HG02642 (cell line): Measurements from ENCODE around the gene INSYN1.
"Not testable (repeated sequence)": the region's sequence is repeated elsewhere in the genome, so short reads cannot be mapped to it uniquely, and the experiment has no call there.

Source experiments
- ATAC-seq: cut with Tn5 transposase; IDR thresholded peaks from one replicate; pipeline ENCODE4 v1.9.1; 2021; ENCODE audit warnings: mild to moderate bottlenecking; ENCODE audit not compliant: unreplicated experiment, poor library complexity

INSYN1 gene

DNA sequence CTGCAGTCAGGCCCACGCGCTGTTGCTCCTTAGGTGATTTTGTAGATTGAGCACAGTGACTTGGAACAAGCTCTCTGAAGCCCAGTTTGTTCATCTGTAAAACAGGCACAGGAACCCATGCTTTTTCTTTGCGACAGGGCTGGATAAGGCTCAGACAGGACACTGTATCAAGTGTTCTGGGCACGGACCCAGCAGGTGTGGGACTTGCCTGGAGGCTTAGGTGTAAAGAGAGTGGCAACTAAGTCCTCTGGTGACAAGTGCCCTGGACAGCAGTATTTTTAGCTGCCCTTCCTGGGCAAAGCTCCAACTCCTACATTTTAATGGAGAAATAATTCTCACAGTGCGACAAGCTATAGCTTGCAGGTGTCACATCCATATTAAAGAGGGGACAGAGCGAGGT, 36.7 kb downstream of the INSYN1 start:
- ATAC-seq = no peak

DNA sequence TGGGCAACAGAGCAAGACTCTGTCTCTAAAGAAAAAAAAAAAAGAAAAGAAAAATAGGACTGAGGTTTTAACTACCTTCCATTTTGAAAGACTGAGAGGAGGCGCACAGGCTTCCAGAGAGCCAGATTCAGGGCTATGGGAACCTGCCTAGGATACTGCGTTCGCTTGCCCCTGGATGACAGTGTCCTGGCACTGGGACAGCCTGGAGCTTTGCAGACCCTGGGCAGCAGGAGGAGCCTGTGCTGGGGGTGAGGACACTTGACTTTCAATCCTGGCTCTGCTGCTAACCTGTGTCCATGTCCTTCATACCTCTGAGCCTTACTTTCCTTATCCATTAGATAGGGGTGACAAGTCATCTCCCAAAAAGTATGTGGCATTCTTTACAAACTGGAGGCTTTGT, 37.7 kb downstream of the INSYN1 start:
- ATAC-seq = no peak

DNA sequence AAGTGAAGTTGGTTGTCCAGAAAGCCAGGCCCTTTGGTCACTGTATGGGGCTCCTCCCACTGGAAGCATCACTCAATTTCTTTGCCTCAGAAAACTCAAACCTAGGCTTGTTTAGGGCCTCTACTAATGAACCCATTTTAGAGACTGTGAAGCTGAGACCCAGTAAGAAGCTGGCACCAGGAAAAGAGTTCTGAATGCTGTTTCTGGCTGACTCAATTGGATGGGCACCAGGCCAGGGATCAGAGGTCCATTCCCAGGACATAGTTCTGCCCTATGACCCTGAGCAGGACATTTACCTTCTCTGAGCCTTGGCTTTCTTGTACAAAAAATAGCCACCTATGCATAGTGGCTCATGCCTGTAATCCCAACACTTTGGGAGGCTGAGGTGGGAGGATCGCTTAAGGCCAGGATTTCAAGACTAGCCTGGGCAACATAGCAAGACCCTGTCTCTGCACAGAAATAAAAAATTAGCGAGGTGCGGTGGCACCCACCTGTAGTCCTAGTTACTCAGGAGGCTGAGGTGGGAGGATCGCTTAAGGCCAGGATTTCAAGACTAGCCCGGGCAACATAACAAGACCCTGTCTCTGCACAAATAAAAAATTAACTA, 38.4 kb downstream of the INSYN1 start:
- ATAC-seq = no peak

DNA sequence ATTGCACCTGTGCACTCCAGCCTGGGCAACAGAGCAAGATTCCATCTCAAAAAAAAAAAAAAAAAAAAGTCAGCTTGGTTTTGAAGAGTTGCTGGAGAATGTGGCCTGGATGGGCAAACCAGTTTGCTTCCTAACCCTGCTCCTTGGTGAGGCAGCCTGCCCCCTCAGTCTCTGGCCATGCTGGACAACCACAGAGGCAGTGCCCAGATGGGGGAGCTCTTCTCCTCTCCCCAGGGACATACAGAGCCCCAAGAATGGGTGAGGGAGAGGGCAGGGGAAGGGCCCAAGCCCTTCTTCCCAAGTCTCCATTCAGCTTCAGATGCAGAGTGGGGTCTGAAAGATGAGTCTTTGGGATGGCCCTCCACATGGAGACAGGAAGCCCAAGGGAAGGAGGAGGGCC, 41.0 kb downstream of the INSYN1 start:
- ATAC-seq = no peak

DNA sequence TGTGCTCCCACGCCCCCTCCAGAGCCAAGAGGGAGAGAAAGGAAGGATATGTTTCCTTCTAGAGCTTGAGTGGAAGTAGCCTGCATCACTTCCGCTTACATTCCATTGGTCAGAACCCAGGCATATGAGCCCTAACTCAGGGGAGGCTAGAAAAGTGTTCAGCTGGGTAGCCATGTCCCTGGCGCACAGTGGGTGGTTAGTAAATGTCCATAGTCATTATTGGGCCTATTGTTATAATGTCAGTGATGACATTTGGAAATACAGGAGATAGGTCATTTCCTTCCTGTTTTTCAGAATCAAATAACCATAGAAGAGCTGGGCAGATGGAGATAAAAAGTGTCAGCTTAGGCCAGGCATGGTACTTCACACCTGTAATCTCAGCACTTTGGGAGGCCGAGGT, 41.6 kb downstream of the INSYN1 start:
- ATAC-seq = no peak

DNA sequence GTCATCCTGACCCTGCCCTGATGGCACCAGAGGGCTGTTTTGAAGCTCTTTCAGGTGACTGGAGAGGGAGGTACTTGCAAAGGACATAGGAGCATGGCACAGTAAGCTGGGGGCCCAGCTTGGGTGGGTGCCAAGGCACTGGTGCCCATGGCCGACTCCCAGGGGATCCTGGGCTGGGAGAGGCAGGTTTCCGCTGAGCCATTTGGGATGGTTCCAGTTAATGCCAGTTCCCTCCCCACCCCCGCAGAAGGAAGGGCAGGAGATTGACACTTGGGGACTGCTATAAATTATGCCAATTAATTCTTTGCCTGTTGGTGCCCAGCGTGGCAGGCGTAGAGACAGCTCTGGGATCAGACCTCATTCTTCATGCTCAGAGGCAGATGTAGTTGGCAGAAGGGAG, 42.8 kb downstream of the INSYN1 start:
- ATAC-seq = no peak

DNA sequence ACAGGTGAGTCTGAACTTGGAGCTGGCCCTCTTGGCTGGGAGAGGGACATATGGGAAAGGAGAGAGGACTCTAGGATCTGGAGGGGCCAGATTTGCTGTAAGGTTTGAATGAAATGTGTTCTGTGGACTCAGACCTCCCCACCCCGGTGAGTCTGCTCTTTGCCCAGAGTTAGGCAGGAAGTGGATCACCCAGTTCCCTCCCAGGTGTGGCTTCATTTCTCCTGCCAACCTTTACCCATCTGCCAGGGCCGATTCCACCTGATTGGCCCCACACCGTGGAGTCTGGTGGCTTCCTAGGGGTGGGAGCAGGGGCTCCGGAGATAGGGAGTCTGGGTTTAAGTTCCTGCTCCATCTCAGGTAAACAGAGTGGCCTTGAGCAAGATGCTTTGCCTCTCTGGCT, 43.5 kb downstream of the INSYN1 start:
- no peak for ATAC-seq

DNA sequence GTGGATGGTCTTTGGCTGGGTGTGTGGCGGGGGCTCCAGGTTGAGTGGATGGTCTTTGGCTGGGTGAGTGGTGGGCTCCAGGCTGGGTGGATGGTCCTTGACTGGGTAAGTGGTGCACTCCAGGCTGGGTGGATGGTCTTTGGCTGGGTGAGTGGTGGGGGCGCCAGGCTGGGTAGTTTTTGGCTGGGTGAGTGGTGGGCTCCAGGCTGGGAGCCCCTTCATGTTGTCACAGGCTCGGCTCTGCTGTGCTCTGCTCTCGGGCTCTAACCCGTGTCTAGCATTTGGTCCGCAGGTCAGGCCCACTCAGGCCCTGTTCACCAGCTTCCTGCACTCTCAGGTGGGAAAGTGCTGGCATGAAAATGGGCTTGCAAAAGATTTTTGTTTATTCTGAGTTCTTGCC, 43.9 kb downstream of the INSYN1 start:
- ATAC-seq = no peak

DNA sequence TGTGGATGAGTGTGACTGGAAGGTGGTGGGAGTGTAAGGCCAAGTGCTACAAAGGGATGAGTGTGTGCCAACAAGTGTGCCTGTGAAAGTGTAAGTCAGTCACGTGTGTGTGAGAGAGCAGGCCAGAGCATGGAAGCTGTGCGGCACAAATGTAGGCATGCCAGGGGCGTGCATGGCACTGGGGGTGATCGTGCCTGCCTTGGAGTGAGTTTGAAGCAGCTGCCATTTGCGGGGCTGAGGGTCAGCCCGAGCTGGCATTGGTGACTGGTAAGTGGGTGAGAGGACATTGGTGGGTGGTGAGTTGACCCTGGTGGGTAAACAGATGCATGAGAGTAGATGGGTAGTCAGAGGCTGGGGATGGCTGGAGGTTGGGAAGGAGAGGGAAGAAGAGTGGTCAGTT, 44.5 kb downstream of the INSYN1 start:
- ATAC-seq = no peak

DNA sequence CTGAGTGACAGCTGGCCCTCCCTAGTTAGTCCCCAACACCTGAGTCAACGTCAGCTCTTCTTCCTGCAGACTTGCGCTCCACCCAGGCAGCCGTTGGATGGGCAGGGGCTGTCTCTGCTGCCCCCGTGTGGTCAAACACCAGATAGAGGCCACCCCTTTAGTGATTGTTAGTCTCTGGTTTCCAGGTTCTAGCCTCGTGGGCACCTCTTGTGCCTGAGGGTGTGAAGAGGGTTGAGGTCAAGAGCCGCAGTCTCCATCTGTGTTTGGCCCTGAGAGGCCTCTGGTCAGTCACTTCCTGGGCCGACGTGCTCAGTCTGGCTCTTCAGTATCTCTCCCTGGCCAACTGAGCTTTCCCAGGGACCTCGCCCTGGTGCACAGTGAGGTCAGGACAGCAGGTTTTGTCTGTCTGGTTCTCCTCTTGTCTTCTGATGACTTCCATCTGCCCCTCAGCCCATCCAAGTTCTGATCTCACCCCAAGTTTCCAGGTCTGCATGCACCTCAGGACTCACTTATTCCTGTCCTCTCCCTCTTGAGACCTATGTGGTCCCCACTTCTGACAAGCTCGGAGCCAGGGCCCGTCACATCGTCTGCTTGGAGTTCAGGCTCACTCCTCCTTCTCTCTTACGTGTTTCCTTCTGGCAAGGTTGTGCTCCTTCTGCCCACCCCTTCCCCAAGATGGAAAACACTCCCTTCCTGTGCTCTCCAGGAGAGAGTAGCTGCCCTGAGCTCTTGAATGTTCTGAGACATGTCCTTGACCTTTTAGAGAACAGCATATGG, 48.1 kb downstream of the INSYN1 start:
- ATAC-seq = peak; percentile 49

DNA sequence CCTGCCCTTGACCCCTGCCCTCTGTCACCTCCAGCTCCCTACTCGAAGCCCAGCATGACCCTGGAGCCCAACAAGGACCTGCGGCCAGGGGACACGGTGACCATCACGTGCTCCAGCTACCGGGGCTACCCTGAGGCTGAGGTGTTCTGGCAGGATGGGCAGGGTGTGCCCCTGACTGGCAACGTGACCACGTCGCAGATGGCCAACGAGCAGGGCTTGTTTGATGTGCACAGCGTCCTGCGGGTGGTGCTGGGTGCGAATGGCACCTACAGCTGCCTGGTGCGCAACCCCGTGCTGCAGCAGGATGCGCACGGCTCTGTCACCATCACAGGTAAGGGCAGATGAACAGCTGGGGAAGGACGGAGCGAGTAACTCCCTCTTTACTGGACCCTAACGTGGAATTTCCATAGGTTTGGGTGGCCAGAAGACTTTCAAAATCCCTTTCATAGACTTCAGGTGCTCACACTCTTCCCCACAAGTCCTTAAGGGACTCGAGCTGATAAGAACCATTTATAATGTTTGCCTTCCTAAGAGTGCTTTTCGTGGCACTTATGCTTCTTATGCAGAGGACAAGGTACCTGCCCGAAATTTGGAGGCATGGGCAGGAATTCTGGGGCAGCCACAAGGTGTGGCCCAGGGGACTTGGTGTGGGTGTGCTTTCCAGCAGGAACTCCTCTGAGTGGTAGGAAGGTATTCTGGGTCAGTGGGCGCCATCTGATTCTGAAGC, 48.8 kb downstream of the INSYN1 start:
- ATAC-seq = not testable (repeated sequence)

DNA sequence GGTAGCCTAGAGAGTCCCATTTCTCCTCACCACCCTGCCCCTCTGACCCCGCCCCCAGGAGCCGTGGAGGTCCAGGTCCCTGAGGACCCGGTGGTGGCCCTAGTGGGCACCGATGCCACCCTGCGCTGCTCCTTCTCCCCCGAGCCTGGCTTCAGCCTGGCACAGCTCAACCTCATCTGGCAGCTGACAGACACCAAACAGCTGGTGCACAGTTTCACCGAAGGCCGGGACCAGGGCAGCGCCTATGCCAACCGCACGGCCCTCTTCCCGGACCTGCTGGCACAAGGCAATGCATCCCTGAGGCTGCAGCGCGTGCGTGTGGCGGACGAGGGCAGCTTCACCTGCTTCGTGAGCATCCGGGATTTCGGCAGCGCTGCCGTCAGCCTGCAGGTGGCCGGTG, 49.5 kb downstream of the INSYN1 start:
- not testable (repeated sequence) for ATAC-seq

DNA sequence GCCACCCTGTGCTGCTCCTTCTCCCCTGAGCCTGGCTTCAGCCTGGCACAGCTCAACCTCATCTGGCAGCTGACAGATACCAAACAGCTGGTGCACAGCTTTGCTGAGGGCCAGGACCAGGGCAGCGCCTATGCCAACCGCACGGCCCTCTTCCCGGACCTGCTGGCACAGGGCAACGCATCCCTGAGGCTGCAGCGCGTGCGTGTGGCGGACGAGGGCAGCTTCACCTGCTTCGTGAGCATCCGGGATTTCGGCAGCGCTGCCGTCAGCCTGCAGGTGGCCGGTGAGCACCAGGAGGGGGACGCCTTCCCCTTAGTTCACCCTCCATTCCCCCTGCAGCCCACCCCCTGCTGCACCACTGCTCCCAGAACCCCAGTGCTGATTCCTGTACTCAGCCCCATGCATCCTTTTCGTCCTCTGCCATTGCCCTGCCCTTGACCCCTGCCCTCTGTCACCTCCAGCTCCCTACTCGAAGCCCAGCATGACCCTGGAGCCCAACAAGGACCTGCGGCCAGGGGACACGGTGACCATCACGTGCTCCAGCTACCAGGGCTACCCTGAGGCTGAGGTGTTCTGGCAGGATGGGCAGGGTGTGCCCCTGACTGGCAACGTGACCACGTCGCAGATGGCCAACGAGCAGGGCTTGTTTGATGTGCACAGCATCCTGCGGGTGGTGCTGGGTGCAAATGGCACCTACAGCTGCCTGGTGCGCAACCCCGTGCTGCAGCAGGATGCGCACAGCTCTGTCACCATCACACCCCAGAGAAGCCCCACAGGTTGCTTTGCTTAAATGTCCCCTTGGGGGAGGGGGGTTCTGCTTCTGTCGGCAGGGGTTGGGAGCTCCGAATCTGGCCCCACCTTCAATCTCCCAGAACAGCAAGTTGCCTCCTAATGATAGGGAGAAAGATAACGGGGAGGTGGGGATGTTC, 50.6 kb downstream of the INSYN1 start:
- ATAC-seq = not testable (repeated sequence)

DNA sequence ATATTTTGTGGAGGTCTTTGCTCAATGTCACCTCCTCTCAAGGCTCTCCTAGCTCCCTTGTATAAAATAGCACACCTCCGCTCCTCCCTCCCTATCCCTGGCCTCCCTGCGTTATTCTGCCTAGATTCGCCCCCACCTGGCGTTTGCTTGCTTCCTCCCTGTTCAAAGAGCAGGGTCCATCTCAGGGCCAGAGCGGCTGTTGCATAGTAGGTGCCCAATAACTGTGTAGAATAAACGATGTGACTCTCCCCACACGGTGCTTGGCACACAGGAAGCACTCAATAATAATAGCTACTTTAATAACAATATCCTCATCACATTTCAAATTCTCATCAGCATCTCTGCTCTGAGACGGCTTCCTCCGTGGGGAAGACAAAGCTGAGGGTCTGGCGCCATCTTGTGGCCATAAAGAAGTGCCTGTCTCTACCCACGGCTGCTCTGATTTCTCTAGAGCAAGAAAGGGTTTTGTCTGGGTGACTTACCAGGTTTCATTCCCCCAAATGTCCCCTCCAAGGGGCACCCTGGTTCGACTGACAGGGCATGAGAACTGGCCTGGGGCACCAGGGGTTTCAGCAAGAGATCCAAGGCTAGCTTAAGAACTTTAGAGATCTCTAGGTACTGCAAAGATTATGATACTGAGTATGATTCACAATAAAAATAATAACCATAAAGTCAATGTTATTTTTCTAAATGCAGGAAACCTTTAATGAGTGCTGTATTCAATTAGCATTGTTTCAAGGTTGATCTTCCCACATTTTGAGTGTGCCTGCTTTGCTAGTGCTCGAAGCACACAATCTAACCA, 52.9 kb downstream of the INSYN1 start:
- no peak for ATAC-seq

DNA sequence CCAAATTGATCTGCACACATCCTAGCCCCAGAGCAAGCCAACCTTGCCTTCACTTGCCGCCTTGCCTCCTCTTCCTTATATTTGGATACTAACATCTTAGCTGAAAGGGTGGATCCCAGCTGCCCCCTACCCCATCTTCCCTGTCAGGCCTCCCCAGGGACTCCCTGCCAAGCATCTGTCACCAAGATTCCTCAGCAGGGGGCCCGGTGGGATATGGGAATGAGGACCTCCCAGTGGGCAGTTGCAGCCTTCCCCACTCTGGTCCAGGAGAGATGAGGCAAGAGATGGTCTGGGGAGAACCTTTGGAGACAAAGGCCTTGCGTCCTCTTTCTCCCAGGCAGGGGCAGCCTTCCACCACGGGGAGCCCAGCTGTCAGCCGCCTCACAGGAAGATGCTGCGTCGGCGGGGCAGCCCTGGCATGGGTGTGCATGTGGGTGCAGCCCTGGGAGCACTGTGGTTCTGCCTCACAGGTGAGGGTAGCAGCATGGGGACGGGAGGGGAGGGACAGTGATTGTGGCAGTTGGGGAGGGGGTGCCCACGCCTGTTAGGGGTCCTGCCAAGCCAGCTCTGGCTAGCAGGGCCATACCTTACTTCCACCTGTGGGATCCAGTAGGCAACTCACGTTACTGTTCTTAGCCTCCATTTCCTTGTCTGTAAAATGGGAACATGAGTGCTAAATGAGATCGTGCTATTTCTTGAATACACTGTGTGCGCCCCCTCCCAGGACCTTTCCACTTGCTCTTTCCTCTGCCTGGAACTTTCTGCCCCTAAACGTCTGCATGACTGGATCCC, 53.7 kb downstream of the INSYN1 start:
- ATAC-seq = no peak

DNA sequence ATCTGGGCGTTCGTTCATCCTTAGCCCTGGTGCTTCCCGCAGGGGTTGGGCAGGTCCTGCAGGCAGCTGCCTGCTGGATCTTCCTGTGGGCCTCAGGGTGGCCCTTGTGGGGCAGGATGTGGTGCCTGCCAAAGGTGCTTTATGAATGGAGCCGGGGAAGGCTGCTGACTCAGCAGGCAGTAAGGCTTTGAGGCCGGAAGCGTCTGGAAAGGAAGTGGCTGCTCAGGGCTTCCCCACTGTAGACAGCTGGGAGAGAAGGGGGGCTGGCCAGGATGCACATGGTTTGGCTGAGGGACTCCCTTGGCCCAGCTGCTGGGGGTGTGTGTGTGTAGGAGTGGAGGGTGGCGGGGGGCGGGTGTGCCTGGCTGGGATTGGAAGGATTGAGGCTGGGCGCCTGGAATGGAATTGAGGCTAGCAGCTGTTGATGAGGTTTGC, 56.1 kb downstream of the INSYN1 start:
- ATAC-seq = peak; percentile 75

DNA sequence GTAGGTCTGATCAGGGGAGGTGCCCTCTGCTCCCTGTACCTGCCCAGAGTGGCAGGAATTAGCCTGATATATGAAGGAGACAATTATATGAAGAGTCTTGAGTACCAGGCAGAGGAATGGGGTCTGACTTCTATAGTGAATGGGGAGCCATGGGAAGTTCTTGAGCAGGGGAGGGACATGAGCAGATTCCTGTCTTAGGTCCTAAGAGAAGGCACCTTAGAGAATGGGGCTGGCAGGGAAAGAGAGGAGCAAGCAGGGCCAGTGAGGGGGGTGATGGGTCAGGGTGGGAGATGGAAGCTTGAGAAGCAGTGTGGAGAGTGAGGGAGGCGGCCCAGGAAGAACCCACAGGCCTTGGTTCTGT, 56.5 kb downstream of the INSYN1 start:
- ATAC-seq = no peak

DNA sequence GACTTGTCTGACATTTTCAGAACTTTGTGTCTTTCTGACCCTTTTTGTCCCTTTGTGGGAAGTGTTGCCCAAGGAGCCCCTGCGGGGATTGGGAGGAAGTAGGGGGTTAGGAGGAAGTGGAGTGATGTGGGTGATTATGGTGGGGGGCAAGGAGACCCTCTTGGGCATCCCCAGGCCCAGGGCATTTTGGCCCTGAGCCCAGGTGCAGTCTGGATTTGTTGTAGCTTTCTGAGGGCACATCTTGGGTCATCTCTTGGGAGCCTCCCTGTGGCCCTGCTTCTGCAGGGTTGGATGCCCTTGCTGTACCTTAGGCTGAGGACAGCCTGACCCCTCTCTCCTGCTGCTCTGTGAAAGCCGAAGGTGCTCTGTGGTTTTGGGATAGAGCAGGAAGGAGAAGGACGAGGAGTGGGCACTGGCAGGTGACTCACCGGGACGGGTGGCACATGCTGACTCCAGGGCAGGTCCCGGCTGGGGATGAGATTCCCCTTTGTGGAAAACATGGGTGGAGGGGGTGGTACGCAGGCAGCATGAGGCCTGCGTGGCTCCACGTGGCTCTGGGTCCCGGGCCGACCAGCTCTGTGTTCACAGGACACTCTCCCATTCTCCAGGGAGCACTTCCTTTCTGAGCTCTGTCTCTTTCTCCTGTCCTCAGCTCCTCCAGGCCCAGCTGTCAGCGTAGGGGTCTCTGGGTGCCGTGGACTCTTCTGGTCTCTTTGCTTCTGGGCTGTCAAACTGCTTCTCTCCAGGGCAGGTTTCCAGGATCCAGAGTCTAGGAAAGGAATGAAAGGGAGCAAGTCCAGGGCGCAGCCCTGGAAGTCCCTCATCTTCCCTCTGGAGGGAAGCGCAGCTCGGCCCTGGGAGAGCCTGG, 57.1 kb downstream of the INSYN1 start:
- ATAC-seq = no peak
